Dendritic cell treated with granulocyte-macrophage colony-stimulating factor and Interleukin-4, amounts not matched to agents 40 ng/mL and 50 ng/mL, for 4 days (primary cell): ENCODE results near the gene SLBP.

Experiments
- H3K27ac Mint-ChIP-seq: one replicate; pipeline ENCODE4 v1.8.0; 2022; ENCODE audit warnings: mild to moderate bottlenecking, mixed read lengths
- H3K27me3 Mint-ChIP-seq: one replicate; pipeline ENCODE4 v1.8.0; 2022; ENCODE audit warnings: mild to moderate bottlenecking, mixed read lengths
- H3K36me3 Mint-ChIP-seq: one replicate; pipeline ENCODE4 v1.8.0; 2022; ENCODE audit warnings: low read depth, mixed read lengths
- H3K4me1 Mint-ChIP-seq: one replicate; pipeline ENCODE4 v1.8.0; 2022; ENCODE audit warnings: low read depth, mixed read lengths
- H3K4me3 Mint-ChIP-seq: one replicate; pipeline ENCODE4 v1.8.0; 2022; ENCODE audit warnings: mild to moderate bottlenecking, moderate library complexity, mixed read lengths
- H3K9me3 Mint-ChIP-seq: one replicate; pipeline ENCODE4 v1.8.0; 2022; ENCODE audit warnings: mixed read lengths
- intact Hi-C: fragments of 100-400 bp; cut with micrococcal nuclease; formaldehyde crosslinking; loops from one replicate; pipeline ENCODE4 v1.15.0; 2022

SLBP gene

GRCh38 chr4:1712216-1713002 lies at the start of gene SLBP:
SLBP (minus strand) TSS chr4:1712319; CDS start chr4:1712188, 131 bp downstream.
- peaks cover 76% of the 10 kb centered on the region for H3K4me1 Mint-ChIP-seq
- H3K27ac Mint-ChIP-seq, result peak within 1 kb of the TSS; percentile 95
- peaks cover 74% of the 10 kb centered on the region for H3K36me3 Mint-ChIP-seq
- peak within 1 kb of the TSS; percentile 82 for H3K4me3 Mint-ChIP-seq
- no peaks in the 10 kb centered on the region for H3K9me3 Mint-ChIP-seq
- intact Hi-C loops, result loop anchor here (1.0 to 10.0 kb wide), 5 partner anchors 9 to 292 kb away; partner anchors contain the start of genes FAM53A, NELFA, TACC3 and TMEM129
- no peaks in the 10 kb centered on the region for H3K27me3 Mint-ChIP-seq

GRCh38 chr4:1761130-1761689 lies 49.1 kb upstream of the SLBP start:
- H3K4me3 Mint-ChIP-seq, result no peak overlapping the region
- no peaks in the 10 kb centered on the region for H3K9me3 Mint-ChIP-seq
- H3K27me3 Mint-ChIP-seq, result peaks cover 51% of the 10 kb centered on the region
- peaks cover 5% of the 10 kb centered on the region for H3K4me1 Mint-ChIP-seq
- intact Hi-C loops, result no loop called here
- H3K36me3 Mint-ChIP-seq, result no peaks in the 10 kb centered on the region
- no peak overlapping the region for H3K27ac Mint-ChIP-seq

- Mint-ChIP-seq H3K27me3 (peaks cover 48% of the 10 kb centered on the region), H3K9me3 (no peaks in the 10 kb centered on the region), H3K4me1 (peaks cover 5% of the 10 kb centered on the region), H3K4me3 (no peak overlapping the region), H3K27ac (no peak overlapping the region), H3K36me3 (no peaks in the 10 kb centered on the region)
- intact Hi-C loops, result no loop called here
These were observed 48.5 kb upstream of the SLBP start for GRCh38 chr4:1760521-1761071.

- Mint-ChIP-seq H3K36me3 (no peaks in the 10 kb centered on the region), H3K27me3 (peaks cover 43% of the 10 kb centered on the region), H3K27ac (peak overlapping the region; percentile 49), H3K4me1 (peaks cover 5% of the 10 kb centered on the region), H3K4me3 (no peak overlapping the region), H3K9me3 (no peaks in the 10 kb centered on the region)
- intact Hi-C loops, result no loop called here
These were observed 47.7 kb upstream of the SLBP start for GRCh38 chr4:1759818-1760223.

- H3K4me1 Mint-ChIP-seq, result peaks cover 7% of the 10 kb centered on the region
- peaks cover 38% of the 10 kb centered on the region for H3K27me3 Mint-ChIP-seq
- intact Hi-C loops, result no loop called here
- H3K4me3 Mint-ChIP-seq, result no peak overlapping the region
- H3K36me3 Mint-ChIP-seq, result no peaks in the 10 kb centered on the region
- no peaks in the 10 kb centered on the region for H3K9me3 Mint-ChIP-seq
- H3K27ac Mint-ChIP-seq, result peak overlapping the region; percentile 49
These were observed 47.2 kb upstream of the SLBP start for GRCh38 chr4:1759170-1759817.

GRCh38 chr4:1758306-1759121 lies 46.4 kb upstream of the SLBP start:
- no peak overlapping the region for H3K27ac Mint-ChIP-seq
- peaks cover 14% of the 10 kb centered on the region for H3K4me1 Mint-ChIP-seq
- no peaks in the 10 kb centered on the region for H3K36me3 Mint-ChIP-seq
- no peaks in the 10 kb centered on the region for H3K9me3 Mint-ChIP-seq
- no peak overlapping the region for H3K4me3 Mint-ChIP-seq
- intact Hi-C loops, result no loop called here
- peaks cover 30% of the 10 kb centered on the region for H3K27me3 Mint-ChIP-seq

- H3K4me1 Mint-ChIP-seq, result peaks cover 21% of the 10 kb centered on the region
- H3K4me3 Mint-ChIP-seq, result no peak overlapping the region
- intact Hi-C loops, result no loop called here
- no peaks in the 10 kb centered on the region for H3K36me3 Mint-ChIP-seq
- peaks cover 24% of the 10 kb centered on the region for H3K27me3 Mint-ChIP-seq
- H3K27ac Mint-ChIP-seq, result no peak overlapping the region
- H3K9me3 Mint-ChIP-seq, result no peaks in the 10 kb centered on the region
These were observed 45.7 kb upstream of the SLBP start for GRCh38 chr4:1757836-1758235.

- Mint-ChIP-seq H3K4me1 (peaks cover 28% of the 10 kb centered on the region), H3K9me3 (no peaks in the 10 kb centered on the region), H3K36me3 (no peaks in the 10 kb centered on the region), H3K4me3 (no peak overlapping the region), H3K27me3 (peaks cover 17% of the 10 kb centered on the region), H3K27ac (no peak overlapping the region)
- intact Hi-C loops, result no loop called here
These were observed 45.0 kb upstream of the SLBP start for GRCh38 chr4:1756893-1757779.

GRCh38 chr4:1756079-1756478 lies 44.0 kb upstream of the SLBP start:
- intact Hi-C loops, result no loop called here
- H3K27ac Mint-ChIP-seq, result no peak overlapping the region
- H3K9me3 Mint-ChIP-seq, result no peaks in the 10 kb centered on the region
- H3K4me1 Mint-ChIP-seq, result peaks cover 33% of the 10 kb centered on the region
- H3K36me3 Mint-ChIP-seq, result no peaks in the 10 kb centered on the region
- H3K4me3 Mint-ChIP-seq, result no peak overlapping the region
- H3K27me3 Mint-ChIP-seq, result peaks cover 13% of the 10 kb centered on the region

- H3K27me3 Mint-ChIP-seq, result peaks cover 16% of the 10 kb centered on the region
- H3K4me1 Mint-ChIP-seq, result peaks cover 33% of the 10 kb centered on the region
- H3K36me3 Mint-ChIP-seq, result no peaks in the 10 kb centered on the region
- no peak overlapping the region for H3K27ac Mint-ChIP-seq
- no peaks in the 10 kb centered on the region for H3K9me3 Mint-ChIP-seq
- H3K4me3 Mint-ChIP-seq, result no peak overlapping the region
- intact Hi-C loops, result no loop called here
These were observed 43.2 kb upstream of the SLBP start for GRCh38 chr4:1755297-1755696.

- Mint-ChIP-seq H3K36me3 (no peaks in the 10 kb centered on the region), H3K27ac (peak overlapping the region; percentile 82), H3K4me3 (no peak overlapping the region), H3K9me3 (no peaks in the 10 kb centered on the region), H3K27me3 (peaks cover 11% of the 10 kb centered on the region), H3K4me1 (peaks cover 33% of the 10 kb centered on the region)
- intact Hi-C loops, result no loop called here
These were observed 42.2 kb upstream of the SLBP start for GRCh38 chr4:1754336-1754735.

GRCh38 chr4:1753697-1754311 lies 41.7 kb upstream of the SLBP start:
- Mint-ChIP-seq H3K36me3 (no peaks in the 10 kb centered on the region), H3K4me1 (peaks cover 33% of the 10 kb centered on the region), H3K27ac (peak overlapping the region; percentile 82), H3K4me3 (no peak overlapping the region), H3K9me3 (no peaks in the 10 kb centered on the region), H3K27me3 (peaks cover 11% of the 10 kb centered on the region)
- intact Hi-C loops, result no loop called here
